GM21825 (cell line): Measurements from ENCODE around the gene LYRM9.
"Not testable (repeated sequence)": the region's sequence is repeated elsewhere in the genome, so short reads cannot be mapped to it uniquely, and the experiment has no call there.

Experiments used
- ATAC-seq: cut with Tn5 transposase; IDR thresholded peaks from one replicate; pipeline ENCODE4 v1.9.1; 2021; ENCODE audit warnings: mild to moderate bottlenecking, moderate library complexity; ENCODE audit not compliant: unreplicated experiment

Gene LYRM9

GRCh38 chr17:27878776-27879562 lies 14.2 kb downstream of the LYRM9 start:
- no peak for ATAC-seq

GRCh38 chr17:27873746-27874145 lies 19.4 kb downstream of the LYRM9 start:
- ATAC-seq, result no peak

- ATAC-seq, result no peak
Observed at GRCh38 chr17:27873211-27873610, 20.0 kb downstream of the LYRM9 start.

- no peak for ATAC-seq
Observed at GRCh38 chr17:27872776-27873175, 20.4 kb downstream of the LYRM9 start.

GRCh38 chr17:27871407-27871806 lies 21.8 kb downstream of the LYRM9 start:
- ATAC-seq, result no peak

- ATAC-seq, result no peak
Observed at GRCh38 chr17:27870345-27870744, 22.8 kb downstream of the LYRM9 start.

- ATAC-seq, result no peak
Observed at GRCh38 chr17:27868565-27868964, 24.6 kb downstream of the LYRM9 start.

GRCh38 chr17:27862840-27863239 lies 30.3 kb downstream of the LYRM9 start:
- no peak for ATAC-seq

- ATAC-seq, result no peak
Observed at GRCh38 chr17:27862004-27862403, 31.2 kb downstream of the LYRM9 start.

- ATAC-seq, result no peak
Observed at GRCh38 chr17:27860971-27861664, 32.0 kb downstream of the LYRM9 start.

GRCh38 chr17:27858621-27859305 lies 34.4 kb downstream of the LYRM9 start:
- ATAC-seq, result no peak

- no peak for ATAC-seq
Observed at GRCh38 chr17:27856676-27857432, 36.3 kb downstream of the LYRM9 start.

- ATAC-seq, result no peak
Observed at GRCh38 chr17:27855454-27855853, 37.7 kb downstream of the LYRM9 start.

- ATAC-seq, result no peak
Observed at GRCh38 chr17:27854163-27854562, 39.0 kb downstream of the LYRM9 start.

GRCh38 chr17:27853091-27853490 lies 40.1 kb downstream of the LYRM9 start:
- no peak for ATAC-seq

GRCh38 chr17:27849474-27850185 lies 43.5 kb downstream of the LYRM9 start:
- no peak for ATAC-seq

GRCh38 chr17:27848931-27849330 lies 44.2 kb downstream of the LYRM9 start:
- no peak for ATAC-seq

GRCh38 chr17:27846808-27847307 lies 46.3 kb downstream of the LYRM9 start:
- ATAC-seq, result not testable (repeated sequence)

- ATAC-seq, result no peak
Observed at GRCh38 chr17:27846042-27846655, 47.0 kb downstream of the LYRM9 start.
